Spleen (tissue), 11 donors: ENCODE measurements around the gene DHRSX. TPM values are rescaled to one million over a fixed set of nuclear protein-coding genes. Genes with fewer than 3 reads are reported as not detected.

Source experiments
- DNase-seq: peaks from one replicate; pipeline ENCODE4 v3.0.0-alpha.2; 2020
- H3K27ac ChIP-seq, 8 donors: fragments of 200-600 bp; sonication (generic) in 7 of 8; 1 replicate in 4 of 8; 2 replicates in 4 of 8; pipeline versions ENCODE4 v1.5.0 to v1.8.0; 2016 to 2021; ENCODE audit warnings: inconsistent platforms in 4 of 8, mild to moderate bottlenecking in 4 of 8, moderate library complexity in 1 of 8
- H3K27me3 ChIP-seq, 7 donors: fragments of 200-600 bp; sonication (generic) in 6 of 7; replicated peaks in 1 of 7; 1 replicate in 4 of 7; 2 replicates in 3 of 7; pipeline versions ENCODE4 v1.5.0 to v1.8.0; 2016 to 2021; ENCODE audit warnings: inconsistent platforms in 3 of 7, mild to moderate bottlenecking in 1 of 7
- H3K36me3 ChIP-seq, 6 donors: fragments of 200-600 bp; sonication (generic) in 5 of 6; 1 replicate in 4 of 6; 2 replicates in 2 of 6; pipeline versions ENCODE4 v1.5.0 to v1.8.0; 2016 to 2021; ENCODE audit warnings: inconsistent platforms in 2 of 6
- H3K4me1 ChIP-seq, 6 donors: fragments of 200-600 bp; sonication (generic) in 5 of 6; 1 replicate in 3 of 6; 2 replicates in 3 of 6; pipeline versions ENCODE4 v1.5.0 to v1.8.0; 2016 to 2021; ENCODE audit warnings: inconsistent platforms in 3 of 6
- H3K4me3 ChIP-seq, 8 donors: fragments of 200-600 bp; sonication (generic) in 7 of 8; 1 replicate in 4 of 8; 2 replicates in 4 of 8; pipeline versions ENCODE4 v1.5.0 to v1.8.0; 2016 to 2021; ENCODE audit warnings: inconsistent platforms in 4 of 8, mild to moderate bottlenecking in 4 of 8, moderate library complexity in 2 of 8
- H3K9me3 ChIP-seq, 8 donors: fragments of 200-600 bp; sonication (generic) in 7 of 8; 1 replicate in 4 of 8; 2 replicates in 4 of 8; pipeline versions ENCODE4 v1.5.0 to v1.8.0; 2016 to 2021; ENCODE audit warnings: inconsistent platforms in 4 of 8
- POLR2A ChIP-seq, 3 donors: fragments of 450-650 bp; IDR thresholded peaks; one replicate each; pipeline ENCODE4 v1.5.1; 2017; ENCODE audit warnings: antibody characterized with exemption in 3 of 3, mild to moderate bottlenecking in 1 of 3
- POLR2AphosphoS5 ChIP-seq, 3 donors: sonication (generic); formaldehyde crosslinking; IDR thresholded peaks; one replicate each; pipeline ENCODE4 v1.5.1; 2017; ENCODE audit warnings: antibody characterized with exemption in 3 of 3
- WGBS, 5 donors: extraction: QIAGEN DNeasy Blood & Tissue Kit in 3 of 5; methylation state at CpG; one replicate each; pipeline versions ENCODE4 v1.1.5 to v1.1.7; 2013 to 2018; 5-methylcytosine and 5-hydroxymethylcytosine counted together
- intact Hi-C: fragments of 100-400 bp; cut with DNase I; formaldehyde crosslinking; loops from one replicate; pipeline ENCODE4 v1.15.0; 2023; ENCODE audit warnings: low total_unique reads
- polyA plus RNA-seq, 3 donors: library from polyadenylated mRNA; stranded (reverse); fragments of 200-250 nt; gene quantifications; one replicate each; pipeline ENCODE4 v1.2.1, GENCODE V29; 2013
- total RNA-seq, 7 donors: library from RNA; depleted of rRNA in 3 of 7; stranded (reverse); fragments of >200 nt in 3 of 7; fragmentation: NEBNext Ultra II Directional in 4 of 7; extraction: Animal tissue kit (Norgen Biotek cat#: 25700) in 4 of 7; gene quantifications; one replicate each; pipeline versions ENCODE4 v1.1.0 to v1.2.1, GENCODE V29; 2016 to 2021
- TF ChIP-seq, protein P1 (sequence below), 11 experiments: fragments of 200-600 bp in 7 of 11; fragments of 450-650 bp in 4 of 11; sonication (generic) in 4 of 11; IDR thresholded peaks in 8 of 11; conservative IDR thresholded peaks in 3 of 11; 1 replicate in 7 of 11; 2 replicates in 4 of 11; pipeline versions ENCODE4 v1.4.0 to v1.8.0; 2016 to 2021; ENCODE audit warnings: antibody characterized with exemption in 11 of 11, inconsistent platforms in 4 of 11, mild to moderate bottlenecking in 1 of 11
- donor health status: healthy with polysubstance abuse.
- donor health status: DM: no; HTN: no; CAD: no; lungs with moderate emphysema.
- donor health status: DM: no; HTN: no; CAD: no.
- donor health status: Bipolar disorder and iron deficiency.
- donor health status: healthy.
- donor health status: DM: no; HTN: no; CAD: no.
- donor health status: DM: yes; HTN: yes; CAD: no.

Gene DHRSX
- total and polyA plus RNA-seq, 10 donors = 5.5 to 29.6 (median 23.2) TPM

DNA sequence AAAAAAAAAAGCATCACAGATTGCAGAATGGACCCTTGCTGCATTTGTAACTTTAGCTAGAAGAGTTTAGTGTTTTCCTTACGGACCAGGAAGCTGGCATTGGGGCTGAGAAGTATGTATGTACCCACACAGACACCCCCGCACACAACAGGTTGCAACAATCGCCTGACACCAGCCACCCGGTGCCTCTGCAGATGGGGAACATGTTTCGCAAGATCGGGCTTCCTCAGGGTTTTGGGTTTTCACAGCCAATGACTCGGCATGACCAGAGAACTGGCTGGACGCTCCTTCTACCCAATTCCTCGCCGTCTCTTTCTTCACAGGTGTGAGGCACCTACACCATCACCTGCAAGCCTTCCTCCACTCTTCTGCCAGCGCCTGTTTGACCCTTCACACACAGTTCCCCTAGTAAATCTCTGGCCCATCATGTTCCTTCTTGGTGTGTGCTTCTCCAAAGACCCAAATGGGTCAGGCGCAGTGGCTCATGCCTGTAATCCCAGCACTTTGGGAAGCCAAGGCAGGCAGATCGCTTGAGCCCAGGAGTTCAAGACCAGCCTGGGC is 70.4 kb downstream of the DHRSX start:
- intact Hi-C loops = no loop called here
- peak in 1 of 3 donors; percentile 53 for TF ChIP-seq POLR2AphosphoS5 (IDR thresholded peaks at IDR 0.05)
- TF ChIP-seq, protein P1, sequence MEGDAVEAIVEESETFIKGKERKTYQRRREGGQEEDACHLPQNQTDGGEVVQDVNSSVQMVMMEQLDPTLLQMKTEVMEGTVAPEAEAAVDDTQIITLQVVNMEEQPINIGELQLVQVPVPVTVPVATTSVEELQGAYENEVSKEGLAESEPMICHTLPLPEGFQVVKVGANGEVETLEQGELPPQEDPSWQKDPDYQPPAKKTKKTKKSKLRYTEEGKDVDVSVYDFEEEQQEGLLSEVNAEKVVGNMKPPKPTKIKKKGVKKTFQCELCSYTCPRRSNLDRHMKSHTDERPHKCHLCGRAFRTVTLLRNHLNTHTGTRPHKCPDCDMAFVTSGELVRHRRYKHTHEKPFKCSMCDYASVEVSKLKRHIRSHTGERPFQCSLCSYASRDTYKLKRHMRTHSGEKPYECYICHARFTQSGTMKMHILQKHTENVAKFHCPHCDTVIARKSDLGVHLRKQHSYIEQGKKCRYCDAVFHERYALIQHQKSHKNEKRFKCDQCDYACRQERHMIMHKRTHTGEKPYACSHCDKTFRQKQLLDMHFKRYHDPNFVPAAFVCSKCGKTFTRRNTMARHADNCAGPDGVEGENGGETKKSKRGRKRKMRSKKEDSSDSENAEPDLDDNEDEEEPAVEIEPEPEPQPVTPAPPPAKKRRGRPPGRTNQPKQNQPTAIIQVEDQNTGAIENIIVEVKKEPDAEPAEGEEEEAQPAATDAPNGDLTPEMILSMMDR (IDR thresholded peaks at IDR 0.05 in 8 of 11, conservative IDR thresholded peaks at IDR 0.05 in 3 of 11) = no peak
- Histone ChIP-seq H3K9me3 (peaks cover 0 to 10% (median 4%) of the 10 kb centered on the region in 8 donors), H3K36me3 (peaks cover 0 to 42% (median 7%) of the 10 kb centered on the region in 6 donors), H3K4me3 (peak overlapping the region in 1 of 8 donors; percentile 25), H3K4me1 (peaks cover 0 to 27% (median 0%) of the 10 kb centered on the region in 6 donors), H3K27me3 (no peaks in the 10 kb centered on the region), H3K27ac (peak overlapping the region in 5 of 8 donors; percentile 61 to 87 (median 76))
- peak; percentile 81 for DNase-seq
- 57 to 74% (median 63%) methylated on average over 13 of the region's 13 CpGs for whole genome bisulfite sequencing, 5 donors

DNA sequence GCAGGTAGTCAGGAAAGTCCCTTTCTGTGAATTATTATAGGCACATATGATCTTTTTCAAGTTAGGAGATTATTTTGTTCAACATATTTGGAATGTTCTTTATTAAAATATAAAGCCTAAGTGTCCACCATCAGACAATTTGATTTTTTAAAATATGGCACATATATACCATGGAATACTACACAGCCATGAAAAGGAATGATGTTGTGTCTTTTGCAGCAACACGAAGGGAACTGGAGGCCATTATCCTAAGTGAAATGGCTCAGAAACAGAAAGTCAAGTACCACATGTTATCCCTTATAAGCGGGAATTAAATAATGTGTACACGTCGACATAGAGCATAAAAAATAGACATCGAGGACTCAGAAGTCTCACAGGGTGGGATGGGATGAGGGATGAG is 73.0 kb downstream of the DHRSX start:
- intact Hi-C loops = no loop called here
- no peak overlapping the region for H3K27ac ChIP-seq
- peaks cover 0 to 9% (median 2%) of the 10 kb centered on the region in 8 donors for H3K9me3 ChIP-seq
- H3K4me1 ChIP-seq = peaks cover 0 to 25% (median 0%) of the 10 kb centered on the region in 6 donors
- H3K4me3 ChIP-seq = no peak overlapping the region
- H3K36me3 ChIP-seq = peaks cover 0 to 53% (median 6%) of the 10 kb centered on the region in 6 donors
- TF ChIP-seq, protein P1 (IDR thresholded peaks at IDR 0.05 in 8 of 11, conservative IDR thresholded peaks at IDR 0.05 in 3 of 11) = no peak
- TF ChIP-seq POLR2AphosphoS5 (IDR thresholded peaks at IDR 0.05) (no peak), POLR2A (IDR thresholded peaks at IDR 0.05) (no peak)
- DNase-seq = no peak
- WGBS, 5 donors = 92 to 99% (median 98%) methylated on average over 5 of the region's 5 CpGs
- H3K27me3 ChIP-seq = no peaks in the 10 kb centered on the region

DNA sequence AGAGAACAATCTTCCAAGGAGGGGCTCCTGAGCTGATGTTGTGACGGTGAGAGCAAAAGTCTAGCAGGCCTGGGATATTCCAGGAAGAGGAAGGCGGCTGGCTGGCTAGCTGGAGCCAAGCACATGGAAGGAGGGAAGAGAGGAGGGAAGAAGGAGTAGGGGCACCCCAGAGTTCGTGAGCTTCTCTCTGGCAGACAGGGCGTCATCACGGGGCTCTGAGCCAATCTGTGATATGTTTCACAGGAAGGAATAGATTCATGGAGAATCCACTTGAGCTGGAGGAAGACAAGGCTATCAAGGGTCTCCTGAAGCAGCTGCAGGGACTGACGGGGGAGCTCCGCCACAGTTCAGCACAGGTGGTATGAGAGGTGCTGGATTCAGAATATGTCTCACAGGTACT is 73.6 kb downstream of the DHRSX start:
- Histone ChIP-seq H3K4me3 (no peak overlapping the region), H3K27me3 (no peaks in the 10 kb centered on the region), H3K9me3 (peaks cover 0 to 9% (median 2%) of the 10 kb centered on the region in 8 donors), H3K4me1 (peaks cover 0 to 19% (median 0%) of the 10 kb centered on the region in 6 donors), H3K27ac (no peak overlapping the region), H3K36me3 (peaks cover 0 to 59% (median 6%) of the 10 kb centered on the region in 6 donors)
- intact Hi-C loops = no loop called here
- WGBS, 5 donors = 70 to 85% (median 76%) methylated on average over 7 of the region's 7 CpGs
- no peak for DNase-seq
- no peak for TF ChIP-seq POLR2AphosphoS5 (IDR thresholded peaks at IDR 0.05)
- no peak for TF ChIP-seq POLR2A (IDR thresholded peaks at IDR 0.05)
- TF ChIP-seq, protein P1 (IDR thresholded peaks at IDR 0.05 in 8 of 11, conservative IDR thresholded peaks at IDR 0.05 in 3 of 11) = no peak

DNA sequence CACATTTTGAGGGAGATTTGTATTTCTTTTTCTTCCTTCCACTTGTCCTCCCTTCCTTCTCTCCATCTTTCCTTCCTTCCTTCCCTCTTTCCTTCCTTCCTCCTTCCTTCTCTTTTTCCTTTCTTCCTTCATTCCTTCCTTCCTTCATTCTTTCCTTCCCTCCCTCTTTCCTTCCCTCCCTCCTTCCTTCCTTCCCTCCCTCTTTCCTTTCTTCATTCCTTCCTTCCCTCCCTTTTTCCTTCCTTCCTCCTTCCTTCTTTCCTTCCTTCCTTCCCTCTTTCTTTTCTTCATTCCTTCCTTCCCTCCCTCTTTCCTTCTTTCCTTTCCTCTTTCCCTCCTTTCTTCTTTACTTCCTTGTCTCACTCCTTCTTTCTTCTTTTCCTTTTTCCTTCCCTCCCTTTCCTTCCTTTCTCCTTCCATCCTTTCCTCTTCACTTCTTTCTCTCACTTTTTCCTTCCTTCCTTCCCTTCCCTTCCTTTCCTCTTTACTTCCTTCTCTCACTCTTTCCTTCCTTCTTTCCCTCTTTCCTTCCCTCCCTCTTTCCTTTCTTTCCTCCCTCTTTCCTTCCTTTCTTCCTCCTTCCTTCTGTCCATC is 74.4 kb downstream of the DHRSX start:
- TF ChIP-seq, protein P1 (IDR thresholded peaks at IDR 0.05 in 8 of 11, conservative IDR thresholded peaks at IDR 0.05 in 3 of 11) = no peak
- TF ChIP-seq POLR2A (IDR thresholded peaks at IDR 0.05) = no peak
- TF ChIP-seq POLR2AphosphoS5 (IDR thresholded peaks at IDR 0.05) = no peak
- Histone ChIP-seq H3K27me3 (no peaks in the 10 kb centered on the region), H3K4me1 (peaks cover 0 to 19% (median 0%) of the 10 kb centered on the region in 6 donors), H3K36me3 (peaks cover 0 to 66% (median 8%) of the 10 kb centered on the region in 6 donors), H3K9me3 (peaks cover 0 to 9% (median 2%) of the 10 kb centered on the region in 8 donors), H3K4me3 (no peak overlapping the region), H3K27ac (no peak overlapping the region)
- intact Hi-C loops = no loop called here
- DNase-seq = no peak
